GM08714 (cell line): ENCODE results near the gene CAPRIN2.

Experiments
- H3K4me3 ChIP-seq: fragments of 200-500 bp; sonication (Bioruptor generic); 2 replicates; pipeline ENCODE4 v1.5.1; 2014; ENCODE audit warnings: mild to moderate bottlenecking, low read length, inconsistent platforms
- ZNF274 ChIP-seq: IDR thresholded peaks from 2 replicates; pipeline ENCODE4 v1.6.1; 2012; ENCODE audit warnings: mild to moderate bottlenecking, low read depth, low read length

The CAPRIN2 gene

GRCh38 chr12:30700216-30700900 is 54.4 kb downstream of the CAPRIN2 start:
- H3K4me3 ChIP-seq, result no peak overlapping the region
- TF ChIP-seq ZNF274, result no peak

- H3K4me3 ChIP-seq, result no peak overlapping the region
- no peak for TF ChIP-seq ZNF274
Observed at GRCh38 chr12:30698346-30698745, 56.4 kb downstream of the CAPRIN2 start.

DNA sequence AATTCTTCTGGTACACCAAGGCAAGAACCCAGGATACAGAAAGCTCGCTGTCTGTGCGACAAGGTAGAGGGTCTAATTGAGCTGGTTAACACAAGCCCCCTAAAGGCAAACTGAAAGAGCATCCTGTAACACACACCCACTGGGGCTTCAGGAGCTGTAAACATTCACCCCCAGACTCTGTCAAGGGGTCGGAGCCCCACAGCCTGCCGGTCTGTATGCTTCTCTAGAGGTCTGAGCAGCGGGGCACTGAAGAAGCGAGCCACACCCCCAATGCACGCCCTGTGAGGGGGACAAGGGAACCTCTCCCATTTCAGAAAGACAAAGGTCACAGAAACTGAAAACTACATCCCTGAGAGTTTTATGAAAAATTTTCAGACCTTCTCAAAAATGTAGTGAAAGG is 57.8 kb downstream of the CAPRIN2 start:
- TF ChIP-seq ZNF274, result no peak
- no peak overlapping the region for H3K4me3 ChIP-seq

- no peak for TF ChIP-seq ZNF274
- peak overlapping the region; percentile 93; the same call in 1 of the 2 replicates for H3K4me3 ChIP-seq
Observed at GRCh38 chr12:30696486-30696885, 58.3 kb downstream of the CAPRIN2 start.

DNA sequence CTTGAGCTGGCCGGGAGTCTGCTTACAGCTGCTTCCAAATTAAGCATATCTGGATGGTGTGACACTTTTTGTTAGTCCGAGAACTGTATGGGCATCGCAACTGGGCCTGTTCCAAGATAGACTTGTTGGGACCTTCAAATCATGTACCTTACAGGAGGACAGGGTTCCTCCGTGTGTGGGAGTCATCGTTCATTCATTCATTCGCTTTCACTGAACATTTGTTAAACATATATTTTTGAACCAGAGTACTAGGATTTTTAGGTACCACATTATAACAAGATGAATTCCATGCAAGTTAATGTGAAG is 58.7 kb downstream of the CAPRIN2 start:
- no peak for TF ChIP-seq ZNF274
- H3K4me3 ChIP-seq, result peak overlapping the region; percentile 93

DNA sequence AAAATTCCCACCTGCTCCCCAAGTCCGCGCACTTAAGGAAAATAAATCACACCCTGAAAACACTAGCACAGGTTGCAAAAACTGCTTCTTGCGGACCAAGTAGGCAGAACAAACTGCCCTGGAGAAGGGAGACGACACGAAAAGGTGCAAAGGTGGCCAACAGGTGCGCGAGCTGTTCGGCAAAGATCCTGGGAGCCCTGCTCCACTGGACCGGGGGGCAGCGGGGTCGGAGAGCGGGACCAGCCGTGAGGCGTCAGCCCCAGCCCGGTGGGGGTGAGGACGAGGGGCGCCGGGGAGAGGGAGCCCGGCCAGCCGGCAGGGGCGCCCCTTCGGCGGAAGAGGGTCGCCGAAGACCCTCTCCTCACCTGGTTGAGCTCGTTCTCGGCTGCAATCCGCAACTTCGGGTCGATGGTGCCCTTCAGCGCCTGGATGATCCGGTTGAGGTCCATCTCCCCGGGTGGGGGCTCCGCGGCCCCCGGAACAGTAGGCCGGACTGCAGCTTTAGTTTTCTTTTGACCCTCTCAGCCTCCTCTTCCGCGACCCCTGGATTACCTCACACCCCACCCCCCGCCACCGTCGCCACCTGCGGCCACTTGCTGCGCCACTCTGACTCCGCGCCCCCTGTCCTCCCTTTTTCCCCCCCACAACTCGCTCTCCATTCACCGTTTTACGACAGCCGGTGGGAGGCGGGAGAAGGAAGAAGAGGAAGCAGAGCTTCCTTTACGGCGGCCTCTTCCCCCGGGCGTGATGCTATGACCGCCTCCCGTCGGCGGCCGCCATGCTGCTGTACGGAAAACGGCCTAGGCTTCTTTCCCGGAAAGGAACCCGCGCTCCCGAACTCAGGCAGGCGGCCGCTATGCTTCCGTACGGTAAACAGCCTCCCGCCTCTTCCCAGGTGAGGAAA is 59.3 kb downstream of the CAPRIN2 start, which contains the start of gene IPO8:
IPO8 (minus strand) TSS at position 671 of the 904 bp plus-strand sequence; CDS start at position 449, 222 bp downstream.
- H3K4me3 ChIP-seq, result peak within 1 kb of the TSS; percentile 93
- TF ChIP-seq ZNF274, result no peak

- H3K4me3 ChIP-seq, result peak overlapping the region; percentile 93
- TF ChIP-seq ZNF274, result no peak
Observed at GRCh38 chr12:30694412-30695198, 60.1 kb downstream of the CAPRIN2 start.

GRCh38 chr12:30692470-30692869 is 62.3 kb downstream of the CAPRIN2 start:
- H3K4me3 ChIP-seq, result no peak overlapping the region
- no peak for TF ChIP-seq ZNF274

GRCh38 chr12:30691122-30691879 is 63.5 kb downstream of the CAPRIN2 start:
- H3K4me3 ChIP-seq, result no peak overlapping the region
- TF ChIP-seq ZNF274, result no peak

DNA sequence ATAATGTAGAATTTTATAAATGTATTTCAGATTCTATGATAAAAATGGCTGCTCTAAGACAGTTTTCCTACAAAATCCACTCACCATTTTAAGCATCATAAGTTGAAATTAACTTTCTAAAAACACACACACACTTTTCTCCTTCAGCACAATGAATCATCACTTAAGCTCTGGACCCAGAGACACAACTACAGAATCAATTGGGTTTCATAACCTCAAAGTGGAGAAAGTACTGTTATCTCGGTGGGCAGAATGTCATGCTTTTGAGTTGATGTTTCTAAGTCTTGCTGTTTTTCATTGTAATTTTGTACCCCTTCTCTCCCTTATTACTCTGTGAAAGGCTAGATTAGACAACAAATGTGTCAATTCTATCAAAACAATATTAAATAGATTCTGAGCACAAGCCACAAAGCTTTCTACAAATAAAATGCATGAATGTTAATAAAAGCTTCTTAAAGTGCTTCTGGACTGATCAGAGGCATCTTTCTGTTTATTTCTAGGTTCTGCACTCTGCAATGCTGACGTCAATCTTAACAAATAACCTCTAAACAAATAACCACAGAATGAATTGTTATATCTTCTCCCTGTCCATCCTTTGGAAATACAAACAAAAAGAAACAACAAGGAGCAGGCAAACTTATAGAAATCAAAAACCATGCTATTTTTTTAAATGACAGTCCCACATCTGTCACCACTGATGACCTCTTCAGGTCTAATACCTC is 67.3 kb downstream of the CAPRIN2 start:
- H3K4me3 ChIP-seq, result no peak overlapping the region
- no peak for TF ChIP-seq ZNF274

DNA sequence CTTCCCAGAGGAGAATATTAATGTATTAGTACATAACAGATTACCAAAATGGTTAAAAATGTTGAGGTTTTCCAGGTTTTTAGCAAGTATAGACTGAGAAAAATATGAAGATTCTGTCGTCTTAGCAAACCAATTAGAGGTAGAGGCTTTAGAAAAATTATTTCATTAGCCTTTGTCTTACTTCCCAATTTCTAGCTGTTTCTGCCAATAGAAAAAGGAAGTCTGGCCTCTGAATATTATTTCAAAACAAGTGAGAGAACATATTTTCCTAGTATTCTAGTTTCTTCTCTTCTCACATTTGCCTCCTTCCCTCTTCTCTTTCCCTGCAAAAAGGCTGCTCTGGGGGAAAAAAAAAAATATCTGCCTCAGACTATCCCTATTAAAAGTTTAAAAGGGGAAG is 75.5 kb downstream of the CAPRIN2 start:
- no peak for TF ChIP-seq ZNF274
- H3K4me3 ChIP-seq, result no peak overlapping the region

DNA sequence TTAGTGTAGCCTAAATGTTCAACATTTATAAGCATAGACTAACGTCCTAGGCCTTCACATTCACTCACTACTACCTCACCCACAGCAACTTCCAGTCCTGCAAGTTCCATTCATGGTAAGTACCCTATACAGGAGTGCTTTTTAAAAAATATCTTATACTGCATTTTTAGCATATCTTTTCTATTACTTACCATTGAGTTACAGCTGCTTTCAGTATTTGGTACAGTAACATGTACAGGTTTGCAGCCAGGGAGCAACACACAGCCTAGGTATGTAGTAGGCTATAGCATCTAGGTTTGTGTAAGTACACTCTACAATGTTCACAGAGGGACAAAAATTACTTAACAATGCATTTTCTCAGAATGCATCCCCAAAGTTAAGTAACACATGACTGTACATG is 76.5 kb downstream of the CAPRIN2 start:
- TF ChIP-seq ZNF274, result no peak
- no peak overlapping the region for H3K4me3 ChIP-seq

- H3K4me3 ChIP-seq, result no peak overlapping the region
- TF ChIP-seq ZNF274, result no peak
Observed at GRCh38 chr12:30661210-30661609, 93.5 kb downstream of the CAPRIN2 start.
